Activated T-cell treated with anti-CD3 and anti-CD28 coated beads, Interleukin-2, amount 50 U/mL, for 24 hours (primary cell): Measurements from ENCODE around the gene DUSP5.
"Not testable (repeated sequence)": the region's sequence is repeated elsewhere in the genome, so short reads cannot be mapped to it uniquely, and the experiment has no call there.

ENCODE experiments used
- DNase-seq: peaks from one replicate; pipeline ENCODE4 v3.0.0-alpha.2; 2020
- H3K27ac Mint-ChIP-seq: 2 replicates; pipeline ENCODE4 v1.8.0; 2020; ENCODE audit warnings: mild to moderate bottlenecking, mixed read lengths
- H3K27me3 Mint-ChIP-seq: 2 replicates; pipeline ENCODE4 v1.8.0; 2020; ENCODE audit warnings: mixed read lengths
- H3K36me3 Mint-ChIP-seq: 2 replicates; pipeline ENCODE4 v1.8.0; 2020; ENCODE audit warnings: low read depth, mixed read lengths
- H3K4me1 Mint-ChIP-seq: 2 replicates; pipeline ENCODE4 v1.8.0; 2020; ENCODE audit warnings: low read depth, mixed read lengths
- H3K4me3 Mint-ChIP-seq: 2 replicates; pipeline ENCODE4 v1.8.0; 2020; ENCODE audit warnings: mild to moderate bottlenecking, moderate library complexity, mixed read lengths
- H3K9me3 Mint-ChIP-seq: 2 replicates; pipeline ENCODE4 v1.8.0; 2020; ENCODE audit warnings: mixed read lengths

The DUSP5 gene, protein sequence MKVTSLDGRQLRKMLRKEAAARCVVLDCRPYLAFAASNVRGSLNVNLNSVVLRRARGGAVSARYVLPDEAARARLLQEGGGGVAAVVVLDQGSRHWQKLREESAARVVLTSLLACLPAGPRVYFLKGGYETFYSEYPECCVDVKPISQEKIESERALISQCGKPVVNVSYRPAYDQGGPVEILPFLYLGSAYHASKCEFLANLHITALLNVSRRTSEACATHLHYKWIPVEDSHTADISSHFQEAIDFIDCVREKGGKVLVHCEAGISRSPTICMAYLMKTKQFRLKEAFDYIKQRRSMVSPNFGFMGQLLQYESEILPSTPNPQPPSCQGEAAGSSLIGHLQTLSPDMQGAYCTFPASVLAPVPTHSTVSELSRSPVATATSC

DNA sequence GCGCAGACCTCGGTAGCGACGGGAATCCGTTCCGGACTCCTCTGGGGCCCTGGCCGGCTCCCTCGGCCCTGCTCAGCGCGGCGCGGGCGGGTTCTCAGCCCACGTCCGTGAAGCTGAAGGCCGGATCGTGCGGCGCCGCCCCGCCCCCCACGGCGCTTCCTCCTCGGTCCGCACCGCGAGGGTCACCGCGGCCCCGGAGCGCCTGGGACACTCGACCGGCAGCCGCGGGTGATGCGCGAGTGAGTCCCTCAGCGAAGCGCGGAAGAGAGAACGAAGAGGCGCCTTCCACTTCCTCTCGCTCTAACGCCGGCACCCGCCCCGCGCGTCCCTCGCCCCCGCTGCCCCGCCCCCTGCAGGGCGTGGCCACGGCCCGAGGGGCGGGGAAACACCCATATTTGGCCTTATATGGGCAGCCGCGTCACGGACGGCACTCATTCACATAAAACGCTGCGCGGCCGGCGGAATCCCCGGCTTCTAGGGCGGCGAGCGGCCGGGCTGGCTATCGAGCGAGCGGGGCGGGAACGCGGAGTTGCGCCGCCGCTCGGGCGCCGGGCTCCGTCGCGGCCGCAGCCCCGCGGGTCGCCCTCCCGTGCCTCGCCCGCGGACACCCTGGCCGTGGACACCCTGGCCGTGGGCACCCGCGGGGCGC is at the start of gene DUSP5:
DUSP5 (plus strand) TSS at position 470 of the 649 bp plus-strand sequence. CDS start 215 bp downstream, outside the sequence.
- Mint-ChIP-seq H3K4me3 (peak within 1 kb of the TSS; percentile 98), H3K36me3 (peaks cover 63% of the 10 kb centered on the region), H3K4me1 (peaks cover 54% of the 10 kb centered on the region)

DNA sequence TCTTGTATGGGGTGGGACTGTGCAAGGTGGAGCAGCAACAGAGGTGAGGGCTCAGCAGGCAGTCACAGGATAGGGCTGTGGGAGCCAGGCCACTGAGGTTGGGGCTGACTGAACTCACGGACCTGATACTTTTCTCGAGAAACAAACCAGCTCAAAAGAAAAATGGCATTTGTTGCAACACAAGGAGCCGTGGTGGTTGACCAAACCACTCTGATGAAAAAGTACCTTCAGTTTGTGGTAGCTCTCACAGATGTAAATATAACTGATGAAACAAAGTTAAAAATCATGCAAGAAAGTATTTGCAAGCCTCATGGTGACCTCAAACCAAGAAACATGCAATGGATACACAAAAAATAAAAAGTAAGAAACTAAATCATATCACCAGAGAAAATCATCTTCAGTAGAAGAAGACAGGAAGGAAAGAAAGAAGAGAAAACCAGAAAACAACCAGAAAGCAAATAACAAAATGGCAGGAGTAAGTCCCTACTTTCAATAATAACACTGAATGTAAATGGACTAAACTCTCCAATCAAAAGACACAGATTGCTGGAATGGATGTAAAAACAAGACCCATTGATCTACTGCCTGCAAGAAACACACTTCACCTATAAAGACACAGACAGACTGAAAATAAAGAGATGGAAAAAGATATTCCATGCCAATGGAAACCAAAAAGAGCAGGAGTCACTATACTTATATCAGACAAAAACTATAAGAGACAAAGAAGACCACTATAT is 48.9 kb upstream of the DUSP5 start:
- no peaks in the 10 kb centered on the region for H3K36me3 Mint-ChIP-seq
- DNase-seq: no peak
- no peaks in the 10 kb centered on the region for H3K27me3 Mint-ChIP-seq
- H3K27ac Mint-ChIP-seq: no peak overlapping the region
- no peak overlapping the region for H3K4me3 Mint-ChIP-seq
- no peaks in the 10 kb centered on the region for H3K9me3 Mint-ChIP-seq
- no peaks in the 10 kb centered on the region for H3K4me1 Mint-ChIP-seq

More for the DNA sequence above, at the start of gene DUSP5:
- Mint-ChIP-seq H3K9me3 (no peaks in the 10 kb centered on the region), H3K27ac (peak within 1 kb of the TSS; percentile 98), H3K27me3 (no peaks in the 10 kb centered on the region)
- DNase-seq: peak; percentile 98

DNA sequence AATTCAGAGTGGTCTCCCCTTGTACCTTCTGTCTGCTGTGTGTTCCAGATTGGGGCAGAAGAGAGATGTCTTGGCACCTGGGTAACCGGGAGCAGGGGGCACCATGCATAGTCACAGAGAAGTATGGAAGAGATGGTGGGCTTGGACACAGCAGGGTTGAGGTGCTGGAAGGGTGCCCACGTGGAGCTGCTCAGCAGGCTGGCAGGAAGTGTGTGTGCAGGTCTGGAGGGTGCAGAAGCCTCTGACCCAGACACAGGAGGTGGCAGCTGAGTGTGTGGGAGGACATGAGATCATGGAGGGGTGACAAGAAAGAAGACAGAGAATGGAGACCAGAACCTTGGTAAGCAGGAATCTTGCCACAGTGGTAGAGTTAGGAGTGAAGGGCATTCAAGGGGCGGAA is 42.3 kb upstream of the DUSP5 start:
- Mint-ChIP-seq H3K27ac (peak overlapping the region; percentile 61), H3K4me3 (no peak overlapping the region), H3K9me3 (no peaks in the 10 kb centered on the region), H3K27me3 (no peaks in the 10 kb centered on the region), H3K4me1 (peaks cover 47% of the 10 kb centered on the region), H3K36me3 (no peaks in the 10 kb centered on the region)
- peak; percentile 46 for DNase-seq

- H3K36me3 Mint-ChIP-seq: no peaks in the 10 kb centered on the region
- peaks cover 53% of the 10 kb centered on the region for H3K4me1 Mint-ChIP-seq
- DNase-seq: no peak
- no peak overlapping the region for H3K4me3 Mint-ChIP-seq
- H3K9me3 Mint-ChIP-seq: no peaks in the 10 kb centered on the region
- H3K27me3 Mint-ChIP-seq: no peaks in the 10 kb centered on the region
- peak overlapping the region; percentile 61 for H3K27ac Mint-ChIP-seq
Observed at GRCh38 chr10:110456046-110456445, 41.7 kb upstream of the DUSP5 start.

DNA sequence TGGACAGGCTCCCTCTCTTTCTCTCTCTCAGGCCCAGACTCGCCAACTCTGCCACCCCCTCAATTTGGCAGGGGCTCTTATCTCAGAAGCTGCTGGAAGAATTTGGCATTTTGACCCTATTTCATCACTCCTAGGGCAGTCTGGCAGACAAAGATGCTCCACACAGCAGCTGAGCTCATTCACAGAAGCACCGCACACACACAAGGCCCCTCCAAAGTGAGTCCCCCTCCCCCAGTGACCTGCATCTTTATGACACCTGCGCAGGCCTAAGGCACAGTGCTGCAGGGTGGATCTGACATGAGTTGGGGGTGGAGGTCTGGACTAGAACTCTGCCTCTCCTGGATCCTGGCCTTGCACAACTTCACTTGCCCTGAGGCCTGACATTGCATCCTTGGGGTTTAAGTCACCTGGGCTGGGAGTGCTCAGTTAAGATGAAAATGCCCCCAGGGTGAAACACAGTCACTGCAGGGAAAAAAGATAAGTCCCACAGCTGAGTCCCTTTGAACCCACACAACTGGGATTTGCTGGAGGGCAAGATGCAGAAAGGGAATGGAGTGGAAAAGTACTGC is 41.1 kb upstream of the DUSP5 start:
- peaks cover 58% of the 10 kb centered on the region for H3K4me1 Mint-ChIP-seq
- no peak overlapping the region for H3K4me3 Mint-ChIP-seq

GRCh38 chr10:110457851-110458250 is 39.9 kb upstream of the DUSP5 start:
- Mint-ChIP-seq H3K9me3 (no peaks in the 10 kb centered on the region), H3K27me3 (no peaks in the 10 kb centered on the region), H3K36me3 (no peaks in the 10 kb centered on the region), H3K4me1 (peaks cover 58% of the 10 kb centered on the region), H3K4me3 (no peak overlapping the region), H3K27ac (no peak overlapping the region)
- no peak for DNase-seq

More for the DNA sequence above, 41.1 kb upstream of the DUSP5 start:
- no peaks in the 10 kb centered on the region for H3K36me3 Mint-ChIP-seq
- no peaks in the 10 kb centered on the region for H3K27me3 Mint-ChIP-seq
- no peak for DNase-seq
- no peaks in the 10 kb centered on the region for H3K9me3 Mint-ChIP-seq
- H3K27ac Mint-ChIP-seq: no peak overlapping the region

GRCh38 chr10:110458266-110458920 is 39.3 kb upstream of the DUSP5 start:
- peaks cover 58% of the 10 kb centered on the region for H3K4me1 Mint-ChIP-seq
- no peak overlapping the region for H3K4me3 Mint-ChIP-seq
- H3K27ac Mint-ChIP-seq: peak overlapping the region; percentile 38
- H3K36me3 Mint-ChIP-seq: no peaks in the 10 kb centered on the region
- H3K9me3 Mint-ChIP-seq: no peaks in the 10 kb centered on the region
- no peak for DNase-seq
- no peaks in the 10 kb centered on the region for H3K27me3 Mint-ChIP-seq

DNA sequence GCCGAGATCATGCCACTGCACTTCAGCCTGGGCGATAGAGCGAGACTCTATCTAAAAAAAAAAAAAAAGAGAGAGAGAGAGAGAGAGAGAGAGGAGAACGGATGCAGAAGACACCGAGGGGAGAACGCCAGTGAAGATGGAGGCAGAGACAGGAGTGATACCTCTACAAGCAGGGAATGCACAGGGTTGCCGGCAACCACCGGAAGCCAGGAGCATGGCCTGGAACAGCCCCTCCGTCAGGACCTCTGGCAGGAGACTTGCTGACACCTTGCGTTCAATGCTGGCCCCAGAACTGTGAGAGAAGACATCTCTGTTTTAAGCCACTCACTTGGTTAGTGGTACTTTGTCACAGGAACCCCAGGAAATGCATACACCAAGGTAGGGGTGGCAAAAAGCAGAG is 38.1 kb upstream of the DUSP5 start:
- H3K4me1 Mint-ChIP-seq: peaks cover 62% of the 10 kb centered on the region
- H3K27ac Mint-ChIP-seq: no peak overlapping the region
- DNase-seq: no peak
- H3K9me3 Mint-ChIP-seq: no peaks in the 10 kb centered on the region
- H3K27me3 Mint-ChIP-seq: no peaks in the 10 kb centered on the region
- no peaks in the 10 kb centered on the region for H3K36me3 Mint-ChIP-seq
- no peak overlapping the region for H3K4me3 Mint-ChIP-seq

DNA sequence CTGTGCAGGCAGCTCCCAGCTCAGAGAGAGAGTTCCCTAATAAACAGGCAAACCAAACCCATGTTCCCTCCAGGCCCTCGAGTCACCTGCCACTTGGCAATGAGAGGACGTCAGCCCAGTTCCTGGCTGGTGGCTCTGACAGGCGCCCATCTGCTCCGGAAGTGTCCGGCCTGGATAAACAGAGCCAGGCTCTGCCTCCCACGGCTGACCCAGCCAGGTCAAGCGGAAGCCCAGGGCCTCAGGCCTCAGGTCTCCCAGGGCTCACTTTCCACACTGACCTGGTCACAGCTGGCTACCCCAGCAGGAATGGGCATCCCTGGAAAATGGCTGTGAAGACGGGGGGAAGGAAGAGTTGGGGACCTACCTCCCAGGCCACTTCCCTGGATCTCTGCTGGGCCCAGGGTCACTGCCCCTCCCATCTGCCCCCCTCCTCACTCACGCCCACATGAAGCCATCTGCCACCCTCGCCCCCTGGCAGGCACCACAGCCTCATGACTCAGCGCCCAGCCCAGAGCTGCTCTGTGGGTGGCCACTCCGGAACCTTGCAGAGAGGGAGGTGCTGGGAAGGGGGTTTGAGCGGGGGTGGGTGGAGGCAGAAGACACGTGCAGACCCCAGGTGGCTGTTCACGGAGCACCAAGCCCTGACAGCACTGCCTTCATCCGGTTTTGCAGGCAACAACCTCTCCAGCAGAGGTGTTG is 37.4 kb upstream of the DUSP5 start:
- Mint-ChIP-seq H3K4me3 (no peak overlapping the region), H3K36me3 (no peaks in the 10 kb centered on the region), H3K4me1 (peaks cover 61% of the 10 kb centered on the region), H3K27me3 (no peaks in the 10 kb centered on the region), H3K9me3 (no peaks in the 10 kb centered on the region), H3K27ac (peak overlapping the region; percentile 24)
- DNase-seq: peak; percentile 56

- H3K4me3 Mint-ChIP-seq: no peak overlapping the region
- no peaks in the 10 kb centered on the region for H3K9me3 Mint-ChIP-seq
- H3K27ac Mint-ChIP-seq: no peak overlapping the region
- peaks cover 53% of the 10 kb centered on the region for H3K4me1 Mint-ChIP-seq
- no peaks in the 10 kb centered on the region for H3K36me3 Mint-ChIP-seq
- peak; percentile 29 for DNase-seq
- H3K27me3 Mint-ChIP-seq: no peaks in the 10 kb centered on the region
Observed at GRCh38 chr10:110461088-110461487, 36.6 kb upstream of the DUSP5 start.

DNA sequence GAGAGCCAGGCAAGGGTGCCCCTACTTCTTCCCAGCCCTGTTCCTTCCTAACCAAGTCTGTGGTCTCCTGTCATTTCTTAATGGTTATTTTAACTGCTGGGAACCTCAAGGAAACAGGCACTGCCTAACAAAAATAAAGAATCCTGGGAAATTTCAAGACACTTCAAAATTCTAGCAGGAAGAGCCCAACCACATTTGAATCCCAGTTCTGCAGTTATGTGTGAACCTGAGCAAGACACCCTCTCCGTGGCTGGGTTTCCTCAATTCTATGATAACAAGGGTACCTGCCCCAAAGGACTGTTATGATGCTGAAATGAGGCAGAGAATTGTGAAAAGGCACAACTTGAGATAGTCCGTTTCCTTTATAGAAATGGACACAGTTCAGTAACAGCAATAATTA is 36.2 kb upstream of the DUSP5 start:
- H3K4me1 Mint-ChIP-seq: peaks cover 49% of the 10 kb centered on the region
- no peaks in the 10 kb centered on the region for H3K27me3 Mint-ChIP-seq
- no peaks in the 10 kb centered on the region for H3K36me3 Mint-ChIP-seq
- no peak overlapping the region for H3K27ac Mint-ChIP-seq
- no peaks in the 10 kb centered on the region for H3K9me3 Mint-ChIP-seq
- no peak for DNase-seq
- H3K4me3 Mint-ChIP-seq: no peak overlapping the region

DNA sequence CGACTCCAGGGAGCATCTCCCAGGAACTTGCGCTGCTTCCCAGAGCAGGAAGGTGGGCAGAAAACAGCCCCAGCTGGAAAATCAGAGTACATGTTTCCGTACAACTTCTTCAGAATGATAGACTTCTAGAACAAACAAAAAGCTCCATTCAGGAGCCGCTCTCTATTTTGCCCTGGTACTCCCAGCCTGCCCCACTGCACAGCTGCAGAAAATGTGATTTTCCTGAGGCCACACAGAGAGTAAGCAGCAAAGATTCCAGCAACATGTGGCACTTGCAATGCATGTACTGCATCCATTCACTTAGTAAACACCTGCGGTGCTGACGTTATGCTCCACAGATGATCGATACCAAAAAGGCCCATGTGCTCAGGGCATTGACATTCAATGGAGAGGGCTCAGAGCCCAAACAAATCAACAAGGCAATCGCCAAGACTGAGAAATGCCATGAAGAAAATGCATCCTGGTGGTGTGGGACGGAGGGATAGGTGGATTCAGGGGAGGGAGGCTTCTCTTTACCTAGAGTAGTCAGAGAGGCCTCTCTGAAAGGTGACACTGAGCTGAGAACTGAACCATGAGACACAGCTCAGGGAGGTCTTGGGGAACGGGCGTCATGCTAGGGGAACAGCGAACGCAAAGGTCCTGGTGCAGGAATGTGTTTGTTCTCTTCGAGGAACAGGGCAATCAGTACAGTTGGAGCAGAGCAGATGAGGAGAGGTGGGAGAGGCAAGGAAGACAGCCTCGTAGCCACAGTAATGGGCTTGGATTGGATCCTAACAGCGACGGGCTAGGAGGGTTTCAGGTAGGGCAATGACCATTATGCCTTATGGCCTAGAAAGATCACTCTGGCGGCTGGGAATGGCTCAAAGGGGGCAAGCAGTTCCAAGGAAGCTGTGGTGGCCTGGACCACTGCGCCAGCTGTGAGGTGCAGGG is 35.3 kb upstream of the DUSP5 start:
- Mint-ChIP-seq H3K4me3 (no peak overlapping the region), H3K9me3 (no peaks in the 10 kb centered on the region), H3K36me3 (no peaks in the 10 kb centered on the region), H3K27ac (no peak overlapping the region), H3K27me3 (no peaks in the 10 kb centered on the region), H3K4me1 (peaks cover 42% of the 10 kb centered on the region)
- peak; percentile 22 for DNase-seq

DNA sequence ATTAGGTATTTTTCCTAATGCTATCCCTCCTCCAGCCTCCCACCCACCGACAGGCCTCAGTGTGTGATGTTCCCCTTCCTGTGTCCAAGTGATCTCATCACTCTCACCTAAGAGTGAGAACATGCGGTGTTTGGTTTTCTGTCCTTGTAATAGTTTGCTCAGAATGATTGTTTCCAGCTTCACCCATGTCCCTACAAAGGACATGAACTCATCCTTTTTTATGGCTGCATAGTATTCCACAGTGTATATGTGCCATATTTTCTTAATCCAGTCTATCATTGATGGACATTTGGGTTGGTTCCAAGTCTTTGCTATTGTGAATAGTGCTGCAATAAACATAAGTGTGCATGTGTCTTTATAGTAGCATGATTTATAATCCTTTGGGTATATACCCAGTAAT is 29.4 kb upstream of the DUSP5 start:
- H3K9me3 Mint-ChIP-seq, H3K4me1 Mint-ChIP-seq, H3K4me3 Mint-ChIP-seq, H3K27ac Mint-ChIP-seq, H3K36me3 Mint-ChIP-seq, H3K27me3 Mint-ChIP-seq, DNase-seq: not testable (repeated sequence)
